H7 (cell line): ENCODE data around the gene SLC36A3. TPM values are rescaled to one million over a fixed set of nuclear protein-coding genes. Genes with fewer than 3 reads are reported as not detected.
"Not testable (repeated sequence)": the region's sequence is repeated elsewhere in the genome, so short reads cannot be mapped to it uniquely, and the experiment has no call there.

Experiments
- DNase-seq: peaks from one replicate; pipeline ENCODE4 v3.0.0; 2012
- H3K27me3 ChIP-seq: 2 replicates; pipeline ENCODE4 v1.6.0; 2011; ENCODE audit warnings: mild to moderate bottlenecking, low read length; ENCODE audit not compliant: control insufficient read depth, insufficient read depth
- H3K36me3 ChIP-seq: replicated peaks from 2 replicates; pipeline ENCODE4 v1.5.1; 2011; ENCODE audit warnings: low read length; ENCODE audit not compliant: control insufficient read depth, insufficient read depth
- H3K4me3 ChIP-seq: 2 replicates; pipeline ENCODE4 v1.5.1; 2011; ENCODE audit warnings: low read depth, mild to moderate bottlenecking, control low read depth, low read length, moderate library complexity; ENCODE audit not compliant: insufficient read depth
- total RNA-seq: library from RNA; depleted of rRNA; stranded (reverse); fragments of >200 nt; shearing (Covaris generic); gene quantifications from 2 replicates; pipeline ENCODE4 v1.2.3, GENCODE V29; 2014

The SLC36A3 gene
- total RNA-seq, 1 experiment from 2014 or later = not detected

- DNase-seq = no peak
- Histone ChIP-seq H3K27me3 (no peaks in the 10 kb centered on the region), H3K4me3 (no peak overlapping the region), H3K36me3 (no peaks in the 10 kb centered on the region)
These were observed 57.8 kb downstream of the SLC36A3 start for GRCh38 chr5:151245680-151246219.

GRCh38 chr5:151244206-151244605, 59.4 kb downstream of the SLC36A3 start:
- Histone ChIP-seq H3K4me3 (no peak overlapping the region), H3K27me3 (no peaks in the 10 kb centered on the region), H3K36me3 (no peaks in the 10 kb centered on the region)
- no peak for DNase-seq

GRCh38 chr5:151243564-151243963, 60.0 kb downstream of the SLC36A3 start:
- H3K36me3 ChIP-seq = no peaks in the 10 kb centered on the region
- DNase-seq = no peak
- H3K4me3 ChIP-seq = no peak overlapping the region
- H3K27me3 ChIP-seq = no peaks in the 10 kb centered on the region

- Histone ChIP-seq H3K36me3 (no peaks in the 10 kb centered on the region), H3K27me3 (no peaks in the 10 kb centered on the region), H3K4me3 (no peak overlapping the region)
- DNase-seq = no peak
These were observed 60.4 kb downstream of the SLC36A3 start for GRCh38 chr5:151243127-151243526.

GRCh38 chr5:151240924-151241635, 62.5 kb downstream of the SLC36A3 start:
- Histone ChIP-seq H3K27me3 (no peaks in the 10 kb centered on the region), H3K4me3 (no peak overlapping the region), H3K36me3 (no peaks in the 10 kb centered on the region)
- no peak for DNase-seq

- not testable (repeated sequence) for DNase-seq, H3K4me3 ChIP-seq, H3K36me3 ChIP-seq, H3K27me3 ChIP-seq
These were observed 63.2 kb downstream of the SLC36A3 start for GRCh38 chr5:151240268-151240835.

GRCh38 chr5:151239237-151239861, 64.2 kb downstream of the SLC36A3 start:
- Histone ChIP-seq H3K27me3 (no peaks in the 10 kb centered on the region), H3K36me3 (no peaks in the 10 kb centered on the region), H3K4me3 (no peak overlapping the region)
- peak; percentile 83 for DNase-seq

- no peaks in the 10 kb centered on the region for H3K36me3 ChIP-seq
- DNase-seq = peak; percentile 69
These were observed 65.2 kb downstream of the SLC36A3 start for GRCh38 chr5:151238303-151238741.

GRCh38 chr5:151237685-151238084, 65.9 kb downstream of the SLC36A3 start:
- Histone ChIP-seq H3K27me3 (no peaks in the 10 kb centered on the region), H3K36me3 (no peaks in the 10 kb centered on the region), H3K4me3 (no peak overlapping the region)
- no peak for DNase-seq

More at GRCh38 chr5:151238303-151238741, 65.2 kb downstream of the SLC36A3 start:
- no peaks in the 10 kb centered on the region for H3K27me3 ChIP-seq
- no peak overlapping the region for H3K4me3 ChIP-seq

- no peak overlapping the region for H3K4me3 ChIP-seq
- no peaks in the 10 kb centered on the region for H3K36me3 ChIP-seq
- H3K27me3 ChIP-seq = no peaks in the 10 kb centered on the region; the same call in 1 of the 2 replicates
- no peak for DNase-seq
These were observed 66.7 kb downstream of the SLC36A3 start for GRCh38 chr5:151236888-151237287.

GRCh38 chr5:151235239-151235571, 68.4 kb downstream of the SLC36A3 start:
- not testable (repeated sequence) for H3K27me3 ChIP-seq, H3K4me3 ChIP-seq, H3K36me3 ChIP-seq, DNase-seq

- no peak for DNase-seq
- Histone ChIP-seq H3K36me3 (no peaks in the 10 kb centered on the region), H3K27me3 (no peaks in the 10 kb centered on the region; the same call in 1 of the 2 replicates), H3K4me3 (no peak overlapping the region)
These were observed 68.9 kb downstream of the SLC36A3 start for GRCh38 chr5:151234476-151235238.

GRCh38 chr5:151233616-151234085, 69.9 kb downstream of the SLC36A3 start:
- H3K4me3 ChIP-seq = no peak overlapping the region
- no peak for DNase-seq
- no peaks in the 10 kb centered on the region for H3K36me3 ChIP-seq
- H3K27me3 ChIP-seq = no peaks in the 10 kb centered on the region; the same call in 1 of the 2 replicates

GRCh38 chr5:151231359-151231758, 72.2 kb downstream of the SLC36A3 start:
- no peaks in the 10 kb centered on the region for H3K36me3 ChIP-seq
- H3K4me3 ChIP-seq = no peak overlapping the region
- H3K27me3 ChIP-seq = no peaks in the 10 kb centered on the region; the same call in 1 of the 2 replicates
- no peak for DNase-seq
